LNCAP (cell line): Measurements from ENCODE around the gene HPS3.
A peak's percentile ranks its signal among the peaks of the same experiment; 100 is the strongest.

Experiments
- TF ChIP-seq, protein P1 (sequence below): fragments of 450-650 bp; IDR thresholded peaks from 2 replicates; pipeline ENCODE4 v1.5.1; 2017; ENCODE audit warnings: mild to moderate bottlenecking

Gene HPS3

DNA sequence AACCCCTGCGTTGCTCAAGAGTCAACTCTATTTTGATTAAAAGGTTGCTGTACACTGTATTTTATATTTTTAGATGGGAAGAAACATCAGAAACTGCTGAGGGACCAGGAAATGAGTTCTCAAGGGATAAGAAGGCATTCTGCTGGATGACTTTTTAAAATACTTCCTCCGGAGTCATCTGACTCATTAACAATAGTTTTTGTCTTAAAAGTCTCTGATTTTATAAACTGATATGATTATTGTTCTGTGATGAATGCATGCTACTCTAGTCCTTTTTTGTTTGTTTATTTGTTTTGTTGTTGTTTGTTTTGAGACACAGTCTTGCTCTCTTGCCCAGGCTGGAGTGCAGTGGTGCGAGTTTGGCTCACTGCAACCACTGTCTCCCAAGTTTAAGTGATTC, 25.0 kb upstream of the HPS3 start:
- TF ChIP-seq, protein P1, sequence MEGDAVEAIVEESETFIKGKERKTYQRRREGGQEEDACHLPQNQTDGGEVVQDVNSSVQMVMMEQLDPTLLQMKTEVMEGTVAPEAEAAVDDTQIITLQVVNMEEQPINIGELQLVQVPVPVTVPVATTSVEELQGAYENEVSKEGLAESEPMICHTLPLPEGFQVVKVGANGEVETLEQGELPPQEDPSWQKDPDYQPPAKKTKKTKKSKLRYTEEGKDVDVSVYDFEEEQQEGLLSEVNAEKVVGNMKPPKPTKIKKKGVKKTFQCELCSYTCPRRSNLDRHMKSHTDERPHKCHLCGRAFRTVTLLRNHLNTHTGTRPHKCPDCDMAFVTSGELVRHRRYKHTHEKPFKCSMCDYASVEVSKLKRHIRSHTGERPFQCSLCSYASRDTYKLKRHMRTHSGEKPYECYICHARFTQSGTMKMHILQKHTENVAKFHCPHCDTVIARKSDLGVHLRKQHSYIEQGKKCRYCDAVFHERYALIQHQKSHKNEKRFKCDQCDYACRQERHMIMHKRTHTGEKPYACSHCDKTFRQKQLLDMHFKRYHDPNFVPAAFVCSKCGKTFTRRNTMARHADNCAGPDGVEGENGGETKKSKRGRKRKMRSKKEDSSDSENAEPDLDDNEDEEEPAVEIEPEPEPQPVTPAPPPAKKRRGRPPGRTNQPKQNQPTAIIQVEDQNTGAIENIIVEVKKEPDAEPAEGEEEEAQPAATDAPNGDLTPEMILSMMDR, result no peak

DNA sequence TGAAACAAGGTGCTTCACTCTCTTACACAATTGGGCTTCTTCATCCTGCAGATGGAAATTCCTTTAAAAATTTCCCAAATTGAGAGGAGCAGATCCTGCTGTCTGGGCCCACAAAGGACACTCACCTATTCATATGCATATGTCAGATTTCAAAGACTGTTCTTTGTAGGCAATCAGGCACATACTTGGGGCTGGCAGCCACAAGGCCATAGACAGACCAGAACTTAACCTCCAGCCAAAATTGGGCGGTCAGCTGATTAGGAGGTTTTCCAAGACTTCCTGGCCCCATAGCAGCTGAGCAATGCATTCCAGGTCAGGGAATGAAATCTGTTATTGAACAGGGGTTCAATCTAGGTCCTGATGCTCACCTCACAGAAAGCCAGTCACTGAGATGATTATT, 15.0 kb upstream of the HPS3 start:
- TF ChIP-seq, protein P1, result no peak

DNA sequence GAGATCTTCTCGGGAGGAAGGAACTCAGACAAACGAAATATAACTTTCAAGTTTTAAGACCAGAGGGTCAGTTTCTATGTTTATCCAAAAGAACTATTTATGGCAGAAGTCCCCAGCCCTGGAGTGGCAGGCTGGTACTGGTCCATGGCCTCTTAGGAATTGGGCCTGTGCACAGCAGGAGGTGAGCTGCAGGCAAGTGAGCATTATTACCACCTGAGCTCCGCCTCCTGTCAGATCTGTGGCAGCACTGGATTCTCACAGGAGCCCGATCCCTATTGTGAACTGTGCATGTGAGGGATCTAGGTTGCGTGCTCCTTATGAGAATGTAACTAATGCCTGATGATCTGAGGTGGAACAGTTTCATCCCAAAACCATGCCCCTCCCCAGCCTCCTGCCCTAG, 14.3 kb upstream of the HPS3 start:
- TF ChIP-seq, protein P1, result no peak

DNA sequence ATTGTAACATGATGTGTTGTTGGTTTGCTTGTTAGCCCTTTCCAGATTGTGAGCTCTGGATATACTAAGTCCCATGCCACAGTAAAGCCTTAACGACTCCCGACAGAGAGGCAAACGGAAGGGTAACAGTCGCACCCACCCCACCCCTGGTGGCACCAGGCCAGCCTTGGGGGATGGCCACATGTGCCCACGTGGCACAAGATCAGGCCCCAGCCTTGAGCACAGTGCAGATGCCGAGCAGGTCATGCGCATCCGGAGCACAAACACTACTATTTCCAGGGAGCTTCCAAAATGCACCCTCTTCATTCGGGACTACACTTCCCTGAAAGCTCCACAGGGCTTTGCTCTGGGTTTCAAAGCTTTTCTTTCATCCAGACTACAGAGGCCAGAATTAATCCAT, 10.7 kb upstream of the HPS3 start:
- TF ChIP-seq, protein P1, result no peak

DNA sequence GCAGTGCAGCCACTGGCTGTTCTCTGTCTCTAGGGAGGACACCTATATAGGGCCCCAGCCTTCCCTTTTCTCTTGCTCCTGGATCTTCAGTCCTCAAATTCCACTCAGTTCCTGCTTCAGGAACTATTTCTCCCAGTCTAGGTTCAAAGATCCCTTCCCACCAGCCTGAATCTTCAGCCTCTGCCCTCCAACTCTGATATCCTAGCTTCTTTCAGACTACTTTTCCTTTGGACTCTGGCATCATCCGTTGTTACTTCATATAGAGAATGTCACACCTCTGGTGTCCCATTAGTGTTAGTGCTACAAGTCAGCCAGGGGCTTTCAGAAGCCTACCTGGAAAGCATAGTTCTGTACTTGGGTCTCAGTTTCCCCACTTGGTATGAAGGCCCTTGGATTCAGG, 10.0 kb upstream of the HPS3 start:
- TF ChIP-seq, protein P1, result no peak

DNA sequence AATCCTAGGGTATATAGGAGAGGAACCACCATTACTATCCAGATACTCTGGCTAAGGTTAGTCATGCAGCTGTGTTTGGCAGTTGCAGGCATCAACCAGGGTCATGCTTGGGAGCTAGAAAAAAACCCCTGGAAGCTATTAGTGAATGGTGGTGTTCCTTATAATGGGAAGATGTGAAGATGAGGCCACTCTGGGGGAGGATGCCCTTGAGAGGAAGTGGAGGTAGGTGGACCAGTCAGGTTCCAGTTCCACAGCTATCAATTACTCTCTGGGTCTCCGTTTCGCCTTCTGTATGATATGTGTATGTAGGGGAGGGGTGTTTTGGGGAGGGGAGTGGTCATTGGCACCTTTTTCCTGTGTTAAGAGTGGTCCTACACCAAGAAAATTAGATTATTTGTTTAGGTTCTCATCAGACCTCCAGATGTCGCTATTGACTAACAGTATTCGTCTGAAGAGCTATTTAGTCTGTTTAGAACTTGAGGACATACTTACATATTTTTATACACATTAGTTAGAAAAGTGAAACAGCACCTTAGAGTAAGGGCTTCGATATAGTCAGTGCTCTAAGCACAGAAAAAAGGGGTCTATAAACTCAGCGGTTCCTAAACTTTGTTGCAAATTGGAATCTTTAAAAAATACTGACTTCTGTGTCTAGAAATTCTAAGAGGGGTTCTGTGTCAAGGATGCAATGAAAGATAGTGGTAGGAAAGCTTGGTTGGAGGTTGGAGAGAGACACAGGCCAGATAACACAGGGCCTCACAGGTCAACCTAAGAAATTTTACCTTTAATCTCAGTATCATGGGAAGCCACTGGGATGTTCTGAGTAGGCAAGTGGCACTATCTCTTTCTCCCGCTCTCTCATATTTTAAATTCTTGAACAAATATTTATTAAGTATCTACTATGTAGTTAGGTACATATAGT, 9.1 kb upstream of the HPS3 start:
- TF ChIP-seq, protein P1, result peak; percentile 65

DNA sequence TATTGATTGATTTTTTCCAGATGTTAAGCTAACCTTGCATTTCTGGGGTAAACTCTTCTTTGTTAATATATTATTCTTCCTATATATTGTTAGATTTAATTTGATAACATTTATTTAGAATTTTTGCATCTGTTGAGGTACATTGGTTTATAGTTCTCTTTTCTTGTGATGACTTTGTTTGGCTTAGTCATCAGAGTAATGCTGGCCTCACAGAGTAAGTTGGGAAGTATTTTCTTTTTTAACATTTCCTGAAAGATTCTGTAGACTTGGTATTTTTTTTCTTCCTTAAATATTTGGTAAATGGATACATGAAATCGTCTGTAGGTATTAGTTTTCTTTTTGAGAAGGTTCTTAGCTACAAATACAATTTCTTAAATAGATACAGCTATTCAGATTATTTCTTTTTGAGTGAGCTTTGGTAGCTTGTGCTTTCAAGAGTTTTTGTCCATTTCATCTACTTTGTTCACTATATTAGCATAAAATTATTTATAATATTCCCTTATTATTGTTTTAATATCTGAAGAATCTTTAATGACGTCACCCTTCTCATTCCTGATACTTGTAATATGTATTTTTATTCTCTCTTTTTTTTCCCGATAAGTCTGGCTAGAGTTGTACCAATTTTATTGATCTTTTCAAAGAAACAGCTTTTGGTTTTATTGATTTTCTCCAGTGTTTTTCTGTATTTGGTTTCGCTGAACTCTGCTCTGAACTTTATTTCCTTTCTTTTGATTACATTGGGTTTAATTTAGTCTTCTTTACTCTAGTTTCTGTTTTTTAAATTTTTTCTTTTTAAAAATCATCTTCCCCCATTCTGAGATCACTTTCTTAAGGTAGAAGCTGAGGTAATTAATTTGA, 6.5 kb upstream of the HPS3 start:
- TF ChIP-seq, protein P1, result no peak
